IPS-11a (cell line): ENCODE results near the gene MIOS.

ENCODE experiments used
- H3K4me3 ChIP-seq: one replicate; pipeline ENCODE4 v1.5.1; 2013; ENCODE audit warnings: low read depth, low read length, control low read depth

MIOS gene

DNA sequence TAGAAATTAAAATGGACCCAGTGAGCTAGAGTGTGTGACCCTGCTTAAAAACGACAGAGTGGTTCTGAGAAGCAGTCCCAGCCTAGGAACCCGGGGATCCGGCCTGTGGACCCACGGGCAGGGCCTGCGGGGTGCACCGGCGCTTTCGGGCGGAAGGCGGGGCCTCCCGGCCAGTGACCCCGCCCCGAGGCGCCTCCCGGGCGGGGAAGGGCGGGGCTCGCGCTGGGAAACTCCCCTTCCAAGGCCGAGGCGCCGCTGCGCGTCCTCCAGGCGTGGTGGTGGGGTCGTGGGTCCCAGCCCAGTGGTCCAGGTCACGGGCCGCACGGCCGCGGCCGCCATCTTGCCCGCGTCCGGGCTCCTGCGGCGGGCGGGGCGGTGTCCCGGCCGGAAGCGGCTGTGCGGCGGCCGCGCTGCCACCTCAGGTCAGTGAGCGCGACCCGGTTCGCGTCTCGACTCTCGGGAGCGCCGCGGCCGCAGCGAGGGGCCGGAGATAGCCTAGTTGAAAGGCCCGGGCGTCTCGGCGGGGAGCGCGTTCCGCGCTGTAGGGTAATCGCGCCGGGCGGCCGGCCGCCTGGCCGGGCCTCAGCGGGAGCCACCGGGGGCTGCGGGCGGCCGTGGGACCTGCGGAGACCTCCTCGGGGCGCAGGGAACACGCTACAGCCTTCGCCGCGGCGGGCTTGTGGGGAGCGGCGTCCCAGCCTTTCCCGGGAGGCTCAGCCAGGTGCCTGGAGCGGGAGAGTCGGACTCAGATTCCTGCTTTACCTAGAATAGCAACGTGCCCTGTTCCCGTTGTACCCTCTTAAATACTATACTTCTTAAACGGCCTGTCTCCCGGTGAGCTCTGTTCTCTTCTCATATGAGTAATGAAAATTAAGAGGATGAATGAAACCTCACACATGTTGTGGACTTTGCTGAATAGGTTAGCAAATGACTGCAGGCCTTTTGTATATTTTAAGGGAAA lies at the start of gene MIOS:
Gene MIOS (plus strand): TSS at position 234 of the 961 bp plus-strand sequence. CDS start 5,592 bp downstream, outside the sequence.
- H3K4me3 ChIP-seq = peak within 1 kb of the TSS; percentile 84

- no peak overlapping the region for H3K4me3 ChIP-seq
Observed at GRCh38 chr7:7517754-7518153, 48.9 kb upstream of the MIOS start.

GRCh38 chr7:7519056-7519455 lies 47.6 kb upstream of the MIOS start:
- H3K4me3 ChIP-seq = no peak overlapping the region

- H3K4me3 ChIP-seq = no peak overlapping the region
Observed at GRCh38 chr7:7519528-7519927, 47.2 kb upstream of the MIOS start.

DNA sequence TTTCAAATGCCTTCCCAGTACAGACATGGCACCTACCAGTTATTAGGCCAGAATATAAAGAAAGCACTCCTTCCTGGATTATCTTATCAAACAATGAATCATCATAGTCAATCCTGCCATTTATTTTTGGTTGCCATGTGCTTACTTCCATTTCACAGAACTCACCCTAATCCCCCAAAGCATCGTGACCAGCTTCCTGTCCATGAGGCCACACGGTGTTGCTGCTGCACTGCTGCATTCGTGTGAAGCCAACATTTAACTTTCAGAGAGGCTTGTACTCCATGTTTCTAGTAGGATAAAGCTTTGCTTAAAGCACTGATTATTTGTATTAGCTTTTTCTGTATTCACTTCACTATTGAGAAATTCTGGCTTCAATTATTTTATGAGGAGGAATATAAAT lies 45.4 kb upstream of the MIOS start:
- no peak overlapping the region for H3K4me3 ChIP-seq

- H3K4me3 ChIP-seq = no peak overlapping the region
Observed at GRCh38 chr7:7522421-7522820, 44.3 kb upstream of the MIOS start.

GRCh38 chr7:7524121-7524520 lies 42.6 kb upstream of the MIOS start:
- no peak overlapping the region for H3K4me3 ChIP-seq

- no peak overlapping the region for H3K4me3 ChIP-seq
Observed at GRCh38 chr7:7526006-7526405, 40.7 kb upstream of the MIOS start.

- no peak overlapping the region for H3K4me3 ChIP-seq
Observed at GRCh38 chr7:7527047-7527446, 39.6 kb upstream of the MIOS start.

- H3K4me3 ChIP-seq = no peak overlapping the region
Observed at GRCh38 chr7:7529328-7529727, 37.4 kb upstream of the MIOS start.

DNA sequence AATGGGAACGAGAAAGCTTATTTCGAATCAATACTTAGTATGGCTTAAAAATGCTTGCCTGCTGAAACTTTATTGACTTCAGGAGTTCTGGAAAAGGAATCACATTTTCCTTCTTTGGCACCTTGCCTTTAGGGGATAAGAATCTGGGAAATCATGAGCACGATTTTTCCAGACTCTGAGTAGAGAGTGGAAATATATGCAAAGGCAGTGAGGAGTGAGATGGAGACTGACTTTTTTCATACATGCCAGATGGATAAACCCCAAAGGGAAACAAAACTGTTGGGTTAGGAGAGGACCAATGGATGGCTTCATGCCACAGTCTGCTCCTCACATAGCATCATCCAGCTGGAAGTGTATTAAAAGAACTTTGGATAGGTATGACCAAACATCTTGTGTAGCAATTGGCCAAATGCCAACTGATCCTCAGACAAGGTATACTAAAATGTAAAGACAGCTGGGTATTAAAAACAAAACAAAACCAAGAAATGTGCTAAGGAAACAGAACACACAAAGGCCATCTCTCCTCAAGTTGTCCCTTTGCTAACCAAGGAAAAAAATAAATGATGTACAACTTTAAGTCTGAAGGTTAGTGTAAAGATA lies 32.8 kb upstream of the MIOS start:
- no peak overlapping the region for H3K4me3 ChIP-seq

DNA sequence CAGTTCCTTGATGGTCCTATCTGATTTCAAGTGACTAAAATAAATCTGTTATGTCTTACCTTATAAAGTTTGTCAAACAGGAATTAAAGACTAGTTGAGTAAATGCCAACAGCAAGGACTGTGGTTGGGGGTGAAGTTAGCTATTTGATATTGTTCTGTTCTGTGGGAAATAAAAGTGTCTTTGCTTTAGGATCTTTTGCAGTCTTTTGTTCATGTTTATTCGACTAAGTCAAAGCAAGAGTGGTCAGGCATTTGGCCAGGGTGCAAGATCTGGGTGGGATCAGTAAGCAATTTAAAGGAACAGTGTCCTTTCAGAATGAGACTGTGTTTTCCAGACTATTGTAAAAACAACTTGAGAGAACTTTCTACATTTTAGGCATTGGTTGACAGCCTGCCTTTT lies 31.0 kb upstream of the MIOS start, which contains the start of gene COL28A1:
Gene COL28A1 (minus strand): TSS at position 183 of the 400 bp plus-strand sequence. CDS start 2,998 bp downstream, outside the sequence.
- no peak within 1 kb of the TSS for H3K4me3 ChIP-seq

DNA sequence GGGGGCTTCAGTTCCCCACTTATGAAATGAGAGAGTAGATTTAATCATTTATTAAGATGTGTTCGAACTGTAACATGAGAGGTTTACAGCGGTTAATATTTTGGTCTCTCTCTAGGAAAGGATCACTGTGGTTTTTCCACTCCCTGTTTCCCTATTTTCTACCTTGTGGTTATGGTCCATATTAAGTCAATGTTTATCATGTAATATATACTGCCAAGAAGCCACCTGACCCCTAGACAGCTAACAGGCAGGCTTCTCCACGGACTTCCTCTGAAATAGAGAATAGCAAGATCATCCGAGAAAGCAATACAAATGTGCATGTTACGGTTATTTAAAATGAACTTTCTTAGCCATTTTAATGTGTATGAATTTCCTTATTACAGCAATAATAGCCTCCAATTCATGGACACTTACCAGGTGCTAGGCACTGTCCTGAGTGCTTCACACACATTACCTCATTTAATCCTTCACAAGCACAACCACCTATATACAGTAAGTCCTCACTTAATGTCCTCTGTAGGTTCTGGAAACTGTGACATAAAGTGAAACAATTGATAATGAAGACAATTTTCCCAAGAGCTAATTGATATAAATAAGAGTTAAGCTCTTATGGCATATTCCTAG lies 30.2 kb upstream of the MIOS start:
- no peak overlapping the region for H3K4me3 ChIP-seq

DNA sequence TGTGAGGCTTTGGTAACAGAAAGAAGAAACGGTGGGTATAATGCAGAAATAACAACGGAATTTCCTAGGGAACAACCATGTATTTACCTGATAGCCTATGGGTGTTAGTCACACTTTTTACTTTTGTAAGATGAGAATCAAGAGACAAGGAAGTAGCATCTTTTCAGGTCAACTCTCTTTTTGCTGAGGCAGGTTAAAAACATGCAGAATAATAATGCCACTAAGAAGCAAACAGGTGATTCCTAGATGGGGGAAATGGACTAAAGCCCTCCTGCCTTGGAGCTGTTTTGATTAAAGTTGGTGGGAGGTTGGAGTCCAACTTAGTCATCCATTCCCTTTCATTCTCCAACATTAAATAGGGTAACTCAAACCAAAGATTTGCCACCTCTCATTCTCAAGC lies 29.0 kb upstream of the MIOS start:
- no peak overlapping the region for H3K4me3 ChIP-seq

- H3K4me3 ChIP-seq = no peak overlapping the region
Observed at GRCh38 chr7:7539152-7539551, 27.5 kb upstream of the MIOS start.

DNA sequence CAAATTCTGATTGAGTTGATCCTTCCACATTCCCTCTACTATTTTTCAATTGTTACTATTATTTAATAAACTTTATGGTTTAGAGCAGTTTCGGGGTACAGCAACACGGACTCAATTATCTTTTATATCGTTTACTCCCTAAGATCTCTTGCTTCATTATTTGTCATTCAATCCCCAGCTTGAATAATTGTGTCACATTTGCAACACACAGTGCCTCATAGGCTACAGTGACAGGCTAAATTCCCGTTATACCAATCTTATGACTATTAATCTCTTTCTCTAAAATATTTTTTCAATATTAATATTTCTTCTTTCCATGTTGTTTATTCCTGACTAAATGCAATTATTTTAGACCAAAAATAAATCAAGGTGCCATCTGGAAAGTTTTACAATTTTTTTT lies 27.0 kb upstream of the MIOS start:
- H3K4me3 ChIP-seq = no peak overlapping the region

- H3K4me3 ChIP-seq = no peak overlapping the region
Observed at GRCh38 chr7:7542251-7542835, 24.3 kb upstream of the MIOS start.

- no peak overlapping the region for H3K4me3 ChIP-seq
Observed at GRCh38 chr7:7548407-7548806, 18.3 kb upstream of the MIOS start.

DNA sequence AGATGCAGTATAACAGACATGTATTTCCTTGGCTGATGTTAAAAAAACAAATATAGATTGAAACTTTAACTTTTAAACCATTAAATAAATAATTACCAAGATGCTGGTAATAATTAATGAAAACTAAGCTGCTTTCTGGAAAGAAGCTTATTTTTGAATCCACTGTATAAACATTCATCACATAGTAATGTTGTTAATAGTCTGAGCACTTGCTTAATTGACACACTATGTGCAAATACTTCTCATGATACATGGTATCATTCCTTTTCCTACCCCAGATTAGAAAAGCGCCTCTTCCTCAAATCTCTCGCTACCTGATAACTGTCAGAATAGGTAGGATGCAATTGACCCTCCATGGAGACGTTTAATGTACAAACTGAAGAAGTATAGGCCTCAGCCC lies 16.0 kb upstream of the MIOS start:
- no peak overlapping the region for H3K4me3 ChIP-seq

- H3K4me3 ChIP-seq = no peak overlapping the region
Observed at GRCh38 chr7:7552199-7552598, 14.5 kb upstream of the MIOS start.

DNA sequence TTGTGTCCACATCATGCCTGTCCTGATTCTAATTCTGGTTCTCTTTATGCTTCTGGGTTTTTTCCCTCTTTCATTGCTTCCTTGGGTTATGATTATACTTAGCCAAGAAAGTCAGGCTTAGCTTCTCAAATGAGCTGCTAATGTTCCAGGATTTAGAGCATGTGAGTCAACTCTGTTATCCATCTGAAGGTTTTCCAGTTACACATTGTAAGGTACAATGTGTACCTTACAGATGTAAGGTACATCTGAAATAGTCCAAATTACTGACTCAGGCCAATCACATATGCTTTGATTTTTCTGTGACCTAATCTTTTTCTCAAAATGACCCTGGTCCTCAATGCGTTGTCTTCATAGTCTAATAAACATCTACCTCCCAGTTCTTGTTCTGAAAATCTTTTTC lies 13.3 kb upstream of the MIOS start:
- no peak overlapping the region for H3K4me3 ChIP-seq
